HEK293 (cell line): ENCODE measurements around the gene CYP11A1.
A peak's percentile ranks its signal among the peaks of the same experiment; 100 is the strongest.

Experiments used
- CTCF ChIA-PET: fragments of 350-600 bp; formaldehyde crosslinking; extraction: SDS; loops from one replicate; lab custom pipeline; 2021; ENCODE audit warnings: antibody characterized with exemption; lab: Yijun Ruan, JAX
- POLR2A ChIA-PET: fragments of 300-600 bp; formaldehyde crosslinking; extraction: SDS; loops from one replicate; lab custom pipeline; 2020; ENCODE audit warnings: antibody characterized with exemption, inconsistent platforms; lab: Yijun Ruan, JAX
- H3K27ac ChIP-seq: fragments of 200-500 bp; sonication (Bioruptor generic); 2 replicates; pipeline ENCODE4 v1.5.1; 2014; ENCODE audit warnings: low read depth, low read length, control low read depth, inconsistent platforms; ENCODE audit errors: extremely low read depth
- H3K36me3 ChIP-seq, 2 experiments: fragments of 200-500 bp in 1 of 2; sonication (Bioruptor generic) in 1 of 2; 1 replicate in 1 of 2; 2 replicates in 1 of 2; pipeline ENCODE4 v1.5.1; 2014 to 2017; ENCODE audit warnings: inconsistent platforms in 2 of 2, low read length in 2 of 2; ENCODE audit not compliant: control insufficient read depth in 2 of 2, insufficient read depth in 1 of 2
- H3K4me1 ChIP-seq: fragments of 200-500 bp; sonication (Bioruptor generic); 2 replicates; pipeline ENCODE4 v1.5.1; 2014; ENCODE audit warnings: mild to moderate bottlenecking, low read length, inconsistent platforms; ENCODE audit not compliant: control insufficient read depth, insufficient read depth
- H3K4me3 ChIP-seq: 2 replicates; pipeline ENCODE4 v1.5.1; 2011; ENCODE audit warnings: low read depth, mild to moderate bottlenecking, control low read depth, low read length, moderate library complexity
- H3K9me3 ChIP-seq: fragments of 200-500 bp; sonication (Bioruptor generic); 2 replicates; pipeline ENCODE4 v1.5.1; 2014; ENCODE audit warnings: low read depth, low read length, inconsistent platforms; ENCODE audit not compliant: control insufficient read depth, insufficient read depth
- EGR2 ChIP-seq: fragments of 450-650 bp; formaldehyde crosslinking; IDR thresholded peaks from 2 replicates; pipeline ENCODE4 v1.5.1; 2016; ENCODE audit warnings: low read depth, missing biosample characterization, missing genetic modification characterization
- GLIS1 ChIP-seq: fragments of 450-650 bp; formaldehyde crosslinking; IDR thresholded peaks from 2 replicates; pipeline ENCODE4 v1.5.1; 2016; ENCODE audit warnings: missing biosample characterization, missing genetic modification characterization
- KLF1 ChIP-seq: fragments of 450-650 bp; formaldehyde crosslinking; IDR thresholded peaks from 2 replicates; pipeline ENCODE4 v1.5.1; 2016; ENCODE audit warnings: missing biosample characterization, missing genetic modification characterization
- PATZ1 ChIP-seq: fragments of 450-650 bp; formaldehyde crosslinking; IDR thresholded peaks from 2 replicates; pipeline ENCODE4 v1.5.1; 2016; ENCODE audit warnings: missing biosample characterization, missing genetic modification characterization
- ZBTB6 ChIP-seq: fragments of 450-650 bp; formaldehyde crosslinking; IDR thresholded peaks from 2 replicates; pipeline ENCODE4 v1.5.1; 2017; ENCODE audit warnings: missing biosample characterization, missing genetic modification characterization
- ZFHX2 ChIP-seq: fragments of 450-650 bp; formaldehyde crosslinking; conservative IDR thresholded peaks from 2 replicates; pipeline ENCODE4 v1.5.1; 2016; ENCODE audit warnings: missing biosample characterization, missing genetic modification characterization
- ZNF148 ChIP-seq: fragments of 450-650 bp; formaldehyde crosslinking; IDR thresholded peaks from 2 replicates; pipeline ENCODE4 v1.5.0; 2017; ENCODE audit warnings: missing biosample characterization, missing genetic modification characterization, borderline replicate concordance
- ZNF184 ChIP-seq: fragments of 450-650 bp; IDR thresholded peaks from 2 replicates; pipeline ENCODE4 v1.5.1; 2018; ENCODE audit warnings: missing biosample characterization, mild to moderate bottlenecking, missing genetic modification characterization
- ZNF211 ChIP-seq: fragments of 450-650 bp; formaldehyde crosslinking; IDR thresholded peaks from 2 replicates; pipeline ENCODE4 v1.5.1; 2016; ENCODE audit warnings: low read depth, missing biosample characterization, missing genetic modification characterization
- ZNF350 ChIP-seq: fragments of 450-650 bp; formaldehyde crosslinking; IDR thresholded peaks from 2 replicates; pipeline ENCODE4 v1.5.0; 2017; ENCODE audit warnings: missing biosample characterization, mild to moderate bottlenecking, missing genetic modification characterization
- ZNF521 ChIP-seq: fragments of 450-650 bp; formaldehyde crosslinking; IDR thresholded peaks from 2 replicates; pipeline ENCODE4 v1.5.1; 2017; ENCODE audit warnings: missing biosample characterization, mild to moderate bottlenecking, missing genetic modification characterization
- ZNF530 ChIP-seq: fragments of 450-650 bp; formaldehyde crosslinking; IDR thresholded peaks from 2 replicates; pipeline ENCODE4 v1.5.1; 2016; ENCODE audit warnings: low read depth, missing biosample characterization, missing genetic modification characterization
- ZNF555 ChIP-seq: fragments of 450-650 bp; formaldehyde crosslinking; conservative IDR thresholded peaks from 2 replicates; pipeline ENCODE4 v1.5.1; 2017; ENCODE audit warnings: missing biosample characterization, mild to moderate bottlenecking, missing genetic modification characterization, inconsistent platforms
- ZNF558 ChIP-seq: fragments of 450-650 bp; formaldehyde crosslinking; IDR thresholded peaks from 2 replicates; pipeline ENCODE4 v1.5.1; 2016; ENCODE audit warnings: missing biosample characterization, missing genetic modification characterization
- ZNF768 ChIP-seq: fragments of 450-650 bp; formaldehyde crosslinking; IDR thresholded peaks from 2 replicates; pipeline ENCODE4 v1.5.1; 2018; ENCODE audit warnings: missing biosample characterization, mild to moderate bottlenecking, missing genetic modification characterization
- ZSCAN23 ChIP-seq: fragments of 450-650 bp; formaldehyde crosslinking; IDR thresholded peaks from 2 replicates; pipeline ENCODE4 v1.5.1; 2016; ENCODE audit warnings: missing biosample characterization, missing genetic modification characterization
- ZXDB ChIP-seq: fragments of 450-650 bp; formaldehyde crosslinking; IDR thresholded peaks from 2 replicates; pipeline ENCODE4 v1.5.1; 2016; ENCODE audit warnings: missing biosample characterization, missing genetic modification characterization
- TF ChIP-seq, protein P1 (sequence below): fragments of 450-650 bp; formaldehyde crosslinking; IDR thresholded peaks from 2 replicates; pipeline ENCODE4 v1.5.1; 2017; ENCODE audit warnings: missing biosample characterization, missing genetic modification characterization

Gene CYP11A1

GRCh38 chr15:74392451-74392830 is 25.0 kb upstream of the CYP11A1 start:
- Histone ChIP-seq H3K4me1 (no peaks in the 10 kb centered on the region), H3K4me3 (no peak overlapping the region), H3K27ac (no peak overlapping the region), H3K36me3 (no peaks in the 10 kb centered on the region)
- CTCF ChIA-PET, result interaction anchor here (1.0 to 3.5 kb wide), 3 partner anchors 10 to 46 kb away, joined by 3 to 20 read pairs (median 4); no protein-coding TSS in a partner anchor
- no peak for TF ChIP-seq ZNF555 (tag by site-specific recombination)
- TF ChIP-seq, protein P1, sequence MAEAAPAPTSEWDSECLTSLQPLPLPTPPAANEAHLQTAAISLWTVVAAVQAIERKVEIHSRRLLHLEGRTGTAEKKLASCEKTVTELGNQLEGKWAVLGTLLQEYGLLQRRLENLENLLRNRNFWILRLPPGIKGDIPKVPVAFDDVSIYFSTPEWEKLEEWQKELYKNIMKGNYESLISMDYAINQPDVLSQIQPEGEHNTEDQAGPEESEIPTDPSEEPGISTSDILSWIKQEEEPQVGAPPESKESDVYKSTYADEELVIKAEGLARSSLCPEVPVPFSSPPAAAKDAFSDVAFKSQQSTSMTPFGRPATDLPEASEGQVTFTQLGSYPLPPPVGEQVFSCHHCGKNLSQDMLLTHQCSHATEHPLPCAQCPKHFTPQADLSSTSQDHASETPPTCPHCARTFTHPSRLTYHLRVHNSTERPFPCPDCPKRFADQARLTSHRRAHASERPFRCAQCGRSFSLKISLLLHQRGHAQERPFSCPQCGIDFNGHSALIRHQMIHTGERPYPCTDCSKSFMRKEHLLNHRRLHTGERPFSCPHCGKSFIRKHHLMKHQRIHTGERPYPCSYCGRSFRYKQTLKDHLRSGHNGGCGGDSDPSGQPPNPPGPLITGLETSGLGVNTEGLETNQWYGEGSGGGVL, result no peak
- TF ChIP-seq ZBTB6 (tag by site-specific recombination), result no peak
- TF ChIP-seq ZNF521, result no peak
- TF ChIP-seq ZNF530 (tag by site-specific recombination), result no peak
- TF ChIP-seq ZNF148 (tag by site-specific recombination), result no peak
- TF ChIP-seq GLIS1, result no peak
- TF ChIP-seq ZNF184 (tag by site-specific recombination), result no peak
- TF ChIP-seq ZNF768 (tag by site-specific recombination), result no peak
- no peak for TF ChIP-seq PATZ1 (tag by site-specific recombination)
- TF ChIP-seq, all 188 proteins: peak for 0
- POLR2A ChIA-PET, result interaction anchor here (1.0 kb wide), 1 partner anchor 40 kb away, joined by 3 read pairs; no protein-coding TSS in a partner anchor
- no peaks in the 10 kb centered on the region for H3K9me3 ChIP-seq

DNA sequence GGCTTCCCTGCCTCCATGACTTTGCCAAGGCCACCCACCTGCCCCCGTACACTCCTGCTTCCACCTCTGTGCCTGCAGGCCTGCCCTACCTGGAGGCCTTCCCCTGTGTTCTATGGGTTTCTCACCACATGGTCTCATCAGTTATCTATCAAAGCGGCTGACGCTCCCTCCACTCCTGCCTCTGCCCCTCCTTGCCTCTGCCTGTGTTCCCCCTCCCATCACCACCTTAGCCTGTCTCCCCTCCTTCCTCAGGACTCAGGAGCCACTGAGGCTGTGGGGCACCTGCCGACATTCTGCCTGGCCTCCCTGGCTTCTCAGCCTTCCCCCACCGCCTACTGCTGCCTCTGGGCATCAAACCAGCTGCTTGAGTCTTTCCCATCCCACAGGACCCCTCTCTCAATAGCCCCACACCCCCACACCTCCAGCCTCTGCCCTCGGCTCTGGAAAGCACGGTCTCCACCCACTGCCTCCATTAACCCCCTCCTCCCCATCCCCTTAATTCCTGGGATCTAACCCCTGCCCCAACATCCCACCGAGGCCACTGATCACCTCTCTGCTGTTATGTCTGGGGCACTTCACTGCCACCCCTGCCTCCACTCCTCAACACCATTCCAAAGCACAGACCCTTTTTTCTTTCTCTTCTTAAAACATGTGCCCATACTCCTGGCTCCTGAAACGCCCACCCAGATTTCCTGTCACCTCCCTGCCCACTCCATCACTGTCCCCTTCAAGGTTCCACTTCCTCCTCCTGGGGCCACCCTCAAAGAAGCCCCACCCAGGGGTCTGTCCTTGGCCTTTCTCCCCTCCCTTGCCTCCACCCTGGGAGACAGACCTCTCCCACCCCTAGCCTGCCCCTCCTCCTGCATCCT is 24.4 kb upstream of the CYP11A1 start:
- TF ChIP-seq EGR2, result peak; percentile 98
- TF ChIP-seq KLF1 (tag by site-specific recombination), result 0 out of 2 replicates have a peak, but pooled peaks have one; percentile 7
- no peak for TF ChIP-seq ZNF350 (tag by site-specific recombination)
- TF ChIP-seq ZXDB (tag by site-specific recombination), result no peak
- TF ChIP-seq ZSCAN23 (tag by site-specific recombination), result no peak
- no peak for TF ChIP-seq ZNF211 (tag by site-specific recombination)
- TF ChIP-seq, protein P1, result 0 out of 2 replicates have a peak, but pooled peaks have one; percentile 17
- TF ChIP-seq ZNF558 (tag by site-specific recombination), result no peak
- TF ChIP-seq ZFHX2 (tag by site-specific recombination), result peak; percentile 99
- Histone ChIP-seq H3K4me3 (no peak overlapping the region), H3K27ac (no peak overlapping the region), H3K36me3 (no peaks in the 10 kb centered on the region), H3K9me3 (no peaks in the 10 kb centered on the region), H3K4me1 (no peaks in the 10 kb centered on the region)
- ChIA-PET POLR2A (no interaction called here), CTCF (interaction anchor here (0.6 to 3.5 kb wide), 4 partner anchors 9 to 1665 kb away, joined by 3 to 20 read pairs (median 3); no protein-coding TSS in a partner anchor)
